ENCODE measurements around the gene UBAP2L.
"Not testable (repeated sequence)": the region's sequence is repeated elsewhere in the genome, so short reads cannot be mapped to it uniquely, and the experiment has no call there.

The UBAP2L gene

GRCh38 chr1:154220970-154221277, 169 bp downstream of the UBAP2L start:
- no peak for DNase-seq
- H3K27ac ChIP-seq = peak overlapping the region; percentile 96
- peak overlapping the region; percentile 73 for H3K4me3 ChIP-seq (ENCODE audit: low read depth, low read length)
- no peaks in the 10 kb centered on the region for H3K27me3 ChIP-seq (replicated peaks)
- in situ Hi-C loops (cut with HindIII; ENCODE audit: low pct_ligation_motif_present, low sequenced_read_pairs) = no loop called here
- TF ChIP-seq CTCF (IDR thresholded peaks at IDR 0.05; ENCODE audit: low read depth, low read length, missing control alignments) = no peak
- peaks cover 19% of the 10 kb centered on the region for H3K36me3 ChIP-seq (replicated peaks)

- Histone ChIP-seq H3K36me3 (replicated peaks) (peaks cover 22% of the 10 kb centered on the region), H3K4me3 (ENCODE audit: low read depth, low read length) (peak overlapping the region; percentile 73)
Measured at GRCh38 chr1:154221278-154222001, 685 bp downstream of the UBAP2L start.

GRCh38 chr1:154222518-154222917, 1.8 kb downstream of the UBAP2L start:
- TF ChIP-seq CTCF (IDR thresholded peaks at IDR 0.05; ENCODE audit: low read depth, low read length, missing control alignments) = no peak
- Histone ChIP-seq H3K27me3 (replicated peaks) (no peaks in the 10 kb centered on the region), H3K36me3 (replicated peaks) (peaks cover 30% of the 10 kb centered on the region), H3K27ac (no peak overlapping the region), H3K4me3 (ENCODE audit: low read depth, low read length) (peak overlapping the region; percentile 73)
- no peak for DNase-seq
- in situ Hi-C loops (cut with HindIII; ENCODE audit: low pct_ligation_motif_present, low sequenced_read_pairs) = no loop called here

More at GRCh38 chr1:154221278-154222001, 685 bp downstream of the UBAP2L start:
- H3K27ac ChIP-seq = peak overlapping the region; percentile 96
- peak; percentile 54 for DNase-seq
- in situ Hi-C loops (cut with HindIII; ENCODE audit: low pct_ligation_motif_present, low sequenced_read_pairs) = no loop called here
- TF ChIP-seq CTCF (IDR thresholded peaks at IDR 0.05; ENCODE audit: low read depth, low read length, missing control alignments) = no peak
- H3K27me3 ChIP-seq (replicated peaks) = no peaks in the 10 kb centered on the region

GRCh38 chr1:154222918-154223317, 2.2 kb downstream of the UBAP2L start:
- DNase-seq = no peak
- H3K27ac ChIP-seq = no peak overlapping the region
- no peaks in the 10 kb centered on the region for H3K27me3 ChIP-seq (replicated peaks)
- H3K4me3 ChIP-seq (ENCODE audit: low read depth, low read length) = no peak overlapping the region
- in situ Hi-C loops (cut with HindIII; ENCODE audit: low pct_ligation_motif_present, low sequenced_read_pairs) = no loop called here
- peaks cover 33% of the 10 kb centered on the region for H3K36me3 ChIP-seq (replicated peaks)
- no peak for TF ChIP-seq CTCF (IDR thresholded peaks at IDR 0.05; ENCODE audit: low read depth, low read length, missing control alignments)

GRCh38 chr1:154223621-154224020, 2.9 kb downstream of the UBAP2L start:
- no peak overlapping the region for H3K27ac ChIP-seq
- no peak for TF ChIP-seq CTCF (IDR thresholded peaks at IDR 0.05; ENCODE audit: low read depth, low read length, missing control alignments)

GRCh38 chr1:154225370-154225769, 4.6 kb downstream of the UBAP2L start:
- TF ChIP-seq CTCF (IDR thresholded peaks at IDR 0.05; ENCODE audit: low read depth, low read length, missing control alignments) = no peak
- in situ Hi-C loops (cut with HindIII; ENCODE audit: low pct_ligation_motif_present, low sequenced_read_pairs) = loop anchor here (25.0 kb wide), 1 partner anchor 112 kb away; the partner anchor contains the start of gene ATP8B2
- Histone ChIP-seq H3K27me3 (replicated peaks) (no peaks in the 10 kb centered on the region), H3K27ac (no peak overlapping the region), H3K36me3 (replicated peaks) (peaks cover 43% of the 10 kb centered on the region), H3K4me3 (ENCODE audit: low read depth, low read length) (no peak overlapping the region)
- DNase-seq = no peak

More at GRCh38 chr1:154223621-154224020, 2.9 kb downstream of the UBAP2L start:
- no peak overlapping the region for H3K4me3 ChIP-seq (ENCODE audit: low read depth, low read length)
- in situ Hi-C loops (cut with HindIII; ENCODE audit: low pct_ligation_motif_present, low sequenced_read_pairs) = no loop called here
- DNase-seq = no peak
- peaks cover 32% of the 10 kb centered on the region for H3K36me3 ChIP-seq (replicated peaks)
- H3K27me3 ChIP-seq (replicated peaks) = no peaks in the 10 kb centered on the region

- H3K36me3 ChIP-seq (replicated peaks) = peaks cover 86% of the 10 kb centered on the region
- not testable (repeated sequence) for DNase-seq; H3K27ac ChIP-seq; H3K4me3 ChIP-seq (ENCODE audit: low read depth, low read length); H3K27me3 ChIP-seq (replicated peaks)
- in situ Hi-C loops (cut with HindIII; ENCODE audit: low pct_ligation_motif_present, low sequenced_read_pairs) = loop anchor here (25.0 kb wide), 1 partner anchor 106 kb away; the partner anchor contains the start of gene ATP8B2
Measured at GRCh38 chr1:154231112-154231511, 10.4 kb downstream of the UBAP2L start.

GRCh38 chr1:154233127-154233526, 12.4 kb downstream of the UBAP2L start:
- not testable (repeated sequence) for H3K27ac ChIP-seq; DNase-seq; H3K4me3 ChIP-seq (ENCODE audit: low read depth, low read length); H3K27me3 ChIP-seq (replicated peaks)
- H3K36me3 ChIP-seq (replicated peaks) = peaks cover 92% of the 10 kb centered on the region
- in situ Hi-C loops (cut with HindIII; ENCODE audit: low pct_ligation_motif_present, low sequenced_read_pairs) = loop anchor here (25.0 kb wide), 1 partner anchor 104 kb away; the partner anchor contains the start of gene ATP8B2
